ENCODE data around the gene CRTC2.

DNA sequence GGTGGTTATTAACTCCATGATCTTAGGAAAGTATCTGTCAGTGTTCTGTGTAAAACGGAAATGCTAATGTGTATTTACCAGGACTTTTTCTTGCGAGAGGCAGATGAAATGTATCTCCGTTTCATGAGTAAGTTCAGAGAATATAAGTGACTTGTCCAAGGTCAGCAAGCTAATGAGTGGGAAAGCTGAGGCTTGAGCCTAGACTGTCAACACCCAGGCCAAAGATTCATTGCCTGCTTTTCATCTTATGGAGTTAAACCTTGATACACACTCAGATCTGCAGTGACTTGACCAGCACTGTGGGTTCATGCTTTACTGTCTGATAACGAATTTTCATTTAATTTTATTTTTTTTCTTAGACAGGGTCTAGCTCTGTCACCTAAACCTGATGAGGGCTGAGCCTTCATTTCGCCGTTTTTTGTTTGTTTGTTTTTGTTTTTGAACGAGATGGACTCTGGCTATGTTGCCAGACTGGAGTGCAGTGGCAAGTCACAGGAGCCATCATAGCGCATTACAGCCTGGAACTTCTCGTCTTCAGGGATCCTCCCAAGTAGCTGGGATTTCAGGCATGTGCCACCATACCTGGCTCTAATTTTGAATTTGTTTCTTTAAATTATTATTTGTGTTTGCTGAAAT lies 20.0 kb upstream of the CRTC2 start:
- TF ChIP-seq, protein P1, sequence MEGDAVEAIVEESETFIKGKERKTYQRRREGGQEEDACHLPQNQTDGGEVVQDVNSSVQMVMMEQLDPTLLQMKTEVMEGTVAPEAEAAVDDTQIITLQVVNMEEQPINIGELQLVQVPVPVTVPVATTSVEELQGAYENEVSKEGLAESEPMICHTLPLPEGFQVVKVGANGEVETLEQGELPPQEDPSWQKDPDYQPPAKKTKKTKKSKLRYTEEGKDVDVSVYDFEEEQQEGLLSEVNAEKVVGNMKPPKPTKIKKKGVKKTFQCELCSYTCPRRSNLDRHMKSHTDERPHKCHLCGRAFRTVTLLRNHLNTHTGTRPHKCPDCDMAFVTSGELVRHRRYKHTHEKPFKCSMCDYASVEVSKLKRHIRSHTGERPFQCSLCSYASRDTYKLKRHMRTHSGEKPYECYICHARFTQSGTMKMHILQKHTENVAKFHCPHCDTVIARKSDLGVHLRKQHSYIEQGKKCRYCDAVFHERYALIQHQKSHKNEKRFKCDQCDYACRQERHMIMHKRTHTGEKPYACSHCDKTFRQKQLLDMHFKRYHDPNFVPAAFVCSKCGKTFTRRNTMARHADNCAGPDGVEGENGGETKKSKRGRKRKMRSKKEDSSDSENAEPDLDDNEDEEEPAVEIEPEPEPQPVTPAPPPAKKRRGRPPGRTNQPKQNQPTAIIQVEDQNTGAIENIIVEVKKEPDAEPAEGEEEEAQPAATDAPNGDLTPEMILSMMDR (IDR thresholded peaks at IDR 0.05), result no peak
- no peak for TF ChIP-seq POLR2AphosphoS5 (IDR thresholded peaks at IDR 0.05; ENCODE audit: low read depth, low read length)
- no peak for TF ChIP-seq TCF7L2 (IDR thresholded peaks at IDR 0.05; ENCODE audit: low read depth, low read length)
- no peak for TF ChIP-seq REST (IDR thresholded peaks at IDR 0.05; ENCODE audit: insufficient read depth in 1 of 2, low read depth in 2 of 2, low read length in 1 of 2)
- no peak for TF ChIP-seq SIN3A (IDR thresholded peaks at IDR 0.05; ENCODE audit: borderline replicate concordance, insufficient read depth, low read depth, low read length)
